Transverse colon (tissue), 4 donors: ENCODE measurements around the gene NPM1. TPM values are rescaled to one million over a fixed set of nuclear protein-coding genes. Genes with fewer than 3 reads are reported as not detected.

ENCODE experiments used
- DNase-seq: peaks from one replicate; pipeline ENCODE4 v3.0.0-alpha.2; 2019
- H3K27ac ChIP-seq, 4 donors: fragments of 200-600 bp; sonication (generic); 2 replicates each; pipeline ENCODE4 v1.5.1; 2016 to 2018; ENCODE audit warnings: inconsistent platforms in 4 of 4
- H3K27me3 ChIP-seq: fragments of 200-600 bp; sonication (generic); 2 replicates; pipeline ENCODE4 v1.5.1; 2017; ENCODE audit warnings: inconsistent platforms
- H3K36me3 ChIP-seq, 4 donors: fragments of 200-600 bp; sonication (generic); 2 replicates each; pipeline ENCODE4 v1.5.1; 2017 to 2019; ENCODE audit warnings: inconsistent platforms in 4 of 4
- H3K4me1 ChIP-seq, 4 donors: fragments of 200-600 bp; sonication (generic); 2 replicates each; pipeline ENCODE4 v1.5.1; 2017 to 2020; ENCODE audit warnings: inconsistent platforms in 4 of 4
- H3K4me3 ChIP-seq, 4 donors: fragments of 200-600 bp; sonication (generic); 1 replicate in 1 of 4; 2 replicates in 3 of 4; pipeline versions ENCODE4 v1.5.1 to v1.6.1; 2017 to 2019; ENCODE audit warnings: inconsistent platforms in 4 of 4
- H3K9me3 ChIP-seq, 2 donors: fragments of 200-600 bp; sonication (generic); 2 replicates each; pipeline ENCODE4 v1.5.1; 2017 to 2019; ENCODE audit warnings: inconsistent platforms in 2 of 2
- CTCF ChIP-seq, 5 experiments: fragments of 200-600 bp in 3 of 5; fragments of 450-650 bp in 2 of 5; sonication (generic) in 3 of 5; IDR thresholded peaks; 1 replicate in 2 of 5; 2 replicates in 3 of 5; pipeline ENCODE4 v1.5.1; 2016 to 2017; ENCODE audit warnings: antibody characterized with exemption in 5 of 5, inconsistent platforms in 3 of 5, mild to moderate bottlenecking in 2 of 5, moderate library complexity in 1 of 5
- EP300 ChIP-seq: sonication (generic); formaldehyde crosslinking; IDR thresholded peaks from one replicate; pipeline ENCODE4 v1.6.1; 2017; ENCODE audit warnings: antibody characterized with exemption, low read depth
- POLR2A ChIP-seq: fragments of 450-650 bp; IDR thresholded peaks from one replicate; pipeline ENCODE4 v1.6.1; 2016; ENCODE audit warnings: antibody characterized with exemption, mild to moderate bottlenecking, moderate library complexity
- POLR2AphosphoS5 ChIP-seq, 3 donors: sonication (generic); formaldehyde crosslinking; IDR thresholded peaks; one replicate each; pipeline ENCODE4 v1.6.1; 2016; ENCODE audit warnings: antibody characterized with exemption in 3 of 3
- WGBS, 2 donors: methylation state at CpG; one replicate each; pipeline ENCODE4 v1.1.5; 2018; ENCODE audit warnings: low coverage in 1 of 2; 5-methylcytosine and 5-hydroxymethylcytosine counted together
- in situ Hi-C, 4 donors: fragments of 200-750 bp; cut with MboI; loops; one replicate each; pipeline versions ENCODE4 v1.15.0 to v1.15.1; 2017; ENCODE audit warnings: low sequenced_read_pairs in 3 of 4, low pct_ligation_motif_present in 1 of 4, low pct_unique_long_range_greater_than_20kb in 1 of 4
- intact Hi-C: fragments of 100-400 bp; cut with DNase I; formaldehyde crosslinking; loops from one replicate; pipeline ENCODE4 v1.15.1; 2023; ENCODE audit warnings: low total_unique reads
- total RNA-seq, 4 donors: library from RNA; depleted of rRNA; stranded (reverse); fragments of >200 nt; gene quantifications; one replicate each; pipeline ENCODE4 v1.1.0, GENCODE V29; 2016

NPM1 gene
- total RNA-seq, 4 donors from 2014 or later = 279 to 2,349 (median 380) TPM

- H3K4me1 ChIP-seq = peaks cover 0 to 16% (median 6%) of the 10 kb centered on the region in 4 donors
- in situ Hi-C loops = loop anchor here (25.0 kb wide), 2 partner anchors 505 to 630 kb away; no protein-coding TSS in a partner anchor
- intact Hi-C loops = no loop called here
- H3K4me3 ChIP-seq = no peak overlapping the region
- no peak overlapping the region for H3K27ac ChIP-seq
- H3K9me3 ChIP-seq = no peaks in the 10 kb centered on the region
- TF ChIP-seq POLR2AphosphoS5 (IDR thresholded peaks at IDR 0.05) = no peak
- H3K27me3 ChIP-seq = no peaks in the 10 kb centered on the region
- WGBS, 2 donors = 71 to 83% methylated on average over 4 of the region's 4 CpGs
- peaks cover 0 to 60% (median 29%) of the 10 kb centered on the region in 4 donors for H3K36me3 ChIP-seq
- no peak for DNase-seq
These were observed 19.6 kb downstream of the NPM1 start for GRCh38 chr5:171407234-171407633.

GRCh38 chr5:171409164-171410136 is 21.8 kb downstream of the NPM1 start:
- Histone ChIP-seq H3K4me3 (no peak overlapping the region), H3K27me3 (no peaks in the 10 kb centered on the region), H3K27ac (no peak overlapping the region), H3K36me3 (peaks cover 0 to 65% (median 30%) of the 10 kb centered on the region in 4 donors), H3K4me1 (peaks cover 0 to 16% (median 6%) of the 10 kb centered on the region in 4 donors), H3K9me3 (no peaks in the 10 kb centered on the region)
- TF ChIP-seq POLR2AphosphoS5 (IDR thresholded peaks at IDR 0.05) (no peak), POLR2A (no peak), CTCF (IDR thresholded peaks at IDR 0.05) (no peak), EP300 (no peak)
- intact Hi-C loops (no loop called here), in situ Hi-C loops (loop anchor here (10.0 to 25.0 kb wide), 3 partner anchors 495 to 628 kb away; no protein-coding TSS in a partner anchor)
- 73 to 89% methylated on average over 3 to 8 of the region's 8 CpGs for WGBS, 2 donors
- no peak for DNase-seq

- TF ChIP-seq POLR2A (no peak), CTCF (IDR thresholded peaks at IDR 0.05) (no peak), EP300 (no peak), POLR2AphosphoS5 (IDR thresholded peaks at IDR 0.05) (no peak)
- 43 to 63% methylated on average over 1 of the region's 1 CpG for WGBS, 2 donors
- H3K4me3 ChIP-seq = no peak overlapping the region
- H3K9me3 ChIP-seq = no peaks in the 10 kb centered on the region
- peaks cover 0 to 16% (median 6%) of the 10 kb centered on the region in 4 donors for H3K4me1 ChIP-seq
- no peaks in the 10 kb centered on the region for H3K27me3 ChIP-seq
- H3K27ac ChIP-seq = no peak overlapping the region
- DNase-seq = no peak
- in situ Hi-C loops = loop anchor here (10.0 to 25.0 kb wide), 3 partner anchors 495 to 627 kb away; no protein-coding TSS in a partner anchor
- intact Hi-C loops = no loop called here
- H3K36me3 ChIP-seq = peaks cover 0 to 60% (median 27%) of the 10 kb centered on the region in 4 donors
These were observed 22.5 kb downstream of the NPM1 start for GRCh38 chr5:171410181-171410580.

GRCh38 chr5:171412186-171412585 is 24.5 kb downstream of the NPM1 start:
- in situ Hi-C loops (loop anchor here (10.0 to 25.0 kb wide), 3 partner anchors 493 to 625 kb away; no protein-coding TSS in a partner anchor), intact Hi-C loops (no loop called here)
- no peak for TF ChIP-seq POLR2AphosphoS5 (IDR thresholded peaks at IDR 0.05)
- TF ChIP-seq EP300 = no peak
- TF ChIP-seq POLR2A = no peak
- no peak for TF ChIP-seq CTCF (IDR thresholded peaks at IDR 0.05)
- DNase-seq = no peak
- H3K4me1 ChIP-seq = peaks cover 0 to 16% (median 6%) of the 10 kb centered on the region in 4 donors
- no peaks in the 10 kb centered on the region for H3K27me3 ChIP-seq
- peaks cover 0 to 43% (median 21%) of the 10 kb centered on the region in 4 donors for H3K36me3 ChIP-seq
- no peak overlapping the region for H3K4me3 ChIP-seq
- H3K9me3 ChIP-seq = no peaks in the 10 kb centered on the region
- WGBS, 2 donors = 93 to 94% methylated on average over 5 of the region's 5 CpGs
- no peak overlapping the region for H3K27ac ChIP-seq
